Hepatocyte (in vitro differentiated cells): Measurements from ENCODE around the gene SOX10. TPM values are rescaled to one million over a fixed set of nuclear protein-coding genes. Genes with fewer than 3 reads are reported as not detected.

Experiments used
- DNase-seq: peaks from one replicate; pipeline ENCODE4 v3.0.0-alpha.2; 2016; ENCODE audit warnings: low spot score
- H2AFZ ChIP-seq: fragments of 200-600 bp; sonication (generic); 2 replicates; pipeline ENCODE4 v1.6.0; 2016; ENCODE audit warnings: antibody characterized with exemption, mild to moderate bottlenecking
- H3K27ac ChIP-seq: fragments of 200-600 bp; sonication (generic); 2 replicates; pipeline ENCODE4 v1.5.1; 2016; ENCODE audit warnings: mild to moderate bottlenecking
- H3K27me3 ChIP-seq: fragments of 200-600 bp; sonication (generic); 2 replicates; pipeline ENCODE4 v1.6.1; 2016
- H3K36me3 ChIP-seq: fragments of 200-600 bp; sonication (generic); replicated peaks from 2 replicates; pipeline ENCODE4 v1.5.1; 2016; ENCODE audit warnings: low read depth; ENCODE audit not compliant: insufficient read depth
- H3K4me1 ChIP-seq: fragments of 200-600 bp; sonication (generic); 2 replicates; pipeline ENCODE4 v1.5.1; 2016; ENCODE audit warnings: mild to moderate bottlenecking, moderate library complexity; ENCODE audit not compliant: insufficient read depth
- H3K4me2 ChIP-seq: fragments of 200-600 bp; sonication (generic); 2 replicates; pipeline ENCODE4 v1.6.0; 2016
- H3K4me3 ChIP-seq: fragments of 200-600 bp; sonication (generic); 2 replicates; pipeline ENCODE4 v1.5.1; 2016; ENCODE audit warnings: mild to moderate bottlenecking
- H3K79me2 ChIP-seq: fragments of 200-600 bp; sonication (generic); 2 replicates; pipeline ENCODE4 v1.6.0; 2017; ENCODE audit warnings: mild to moderate bottlenecking
- H3K9me2 ChIP-seq: fragments of 200-600 bp; sonication (generic); replicated peaks from 2 replicates; pipeline ENCODE4 v1.6.0; 2017; ENCODE audit warnings: mild to moderate bottlenecking; ENCODE audit not compliant: insufficient read depth
- H3K9me3 ChIP-seq: fragments of 200-600 bp; sonication (generic); 2 replicates; pipeline ENCODE4 v1.5.1; 2016; ENCODE audit warnings: low read depth, mild to moderate bottlenecking
- H4K20me1 ChIP-seq: fragments of 200-600 bp; sonication (generic); 2 replicates; pipeline ENCODE4 v1.6.0; 2016; ENCODE audit warnings: mild to moderate bottlenecking; ENCODE audit not compliant: insufficient read depth, poor library complexity, severe bottlenecking
- EZH2 ChIP-seq: fragments of 200-600 bp; sonication (generic); IDR thresholded peaks from 2 replicates; pipeline ENCODE4 v1.6.1; 2016; ENCODE audit warnings: antibody characterized with exemption, mild to moderate bottlenecking, borderline replicate concordance
- EZH2phosphoT487 ChIP-seq: fragments of 200-600 bp; sonication (generic); IDR thresholded peaks from one replicate; pipeline ENCODE4 v1.6.1; 2018; ENCODE audit warnings: antibody characterized with exemption, mild to moderate bottlenecking, low read depth, moderate library complexity; ENCODE audit not compliant: unreplicated experiment, severe bottlenecking
- WGBS: methylation state at CpG from one replicate; pipeline ENCODE4 v1.1.6; 2016; ENCODE audit warnings: low lambda C conversion rate; ENCODE audit errors: missing lambda C conversion rate; 5-methylcytosine and 5-hydroxymethylcytosine counted together
- polyA plus RNA-seq: library from polyadenylated mRNA; unstranded; fragments of >200 nt; fragmentation: Nextera tagmentation; extraction: Ambion mirVana; gene quantifications from 2 replicates; pipeline ENCODE4 v1.2.1, GENCODE V29; 2016
- total RNA-seq: library from RNA; depleted of rRNA; stranded (reverse); fragments of >200 nt; gene quantifications from 2 replicates; pipeline ENCODE4 v1.2.3, GENCODE V29; 2014
- TF ChIP-seq, protein P1 (sequence below): fragments of 200-600 bp; sonication (generic); IDR thresholded peaks from 2 replicates; pipeline ENCODE4 v1.5.1; 2016; ENCODE audit warnings: antibody characterized with exemption, mild to moderate bottlenecking; ENCODE audit not compliant: poor library complexity

SOX10 gene
- total and polyA plus RNA-seq, 2 experiments from 2014 or later, result not detected

GRCh38 chr22:37973271-37974170 lies 10.8 kb downstream of the SOX10 start:
- no peaks in the 10 kb centered on the region for H4K20me1 ChIP-seq
- no peaks in the 10 kb centered on the region for H3K79me2 ChIP-seq
- TF ChIP-seq EZH2, result no peak
- TF ChIP-seq EZH2phosphoT487, result no peak
- TF ChIP-seq, protein P1, sequence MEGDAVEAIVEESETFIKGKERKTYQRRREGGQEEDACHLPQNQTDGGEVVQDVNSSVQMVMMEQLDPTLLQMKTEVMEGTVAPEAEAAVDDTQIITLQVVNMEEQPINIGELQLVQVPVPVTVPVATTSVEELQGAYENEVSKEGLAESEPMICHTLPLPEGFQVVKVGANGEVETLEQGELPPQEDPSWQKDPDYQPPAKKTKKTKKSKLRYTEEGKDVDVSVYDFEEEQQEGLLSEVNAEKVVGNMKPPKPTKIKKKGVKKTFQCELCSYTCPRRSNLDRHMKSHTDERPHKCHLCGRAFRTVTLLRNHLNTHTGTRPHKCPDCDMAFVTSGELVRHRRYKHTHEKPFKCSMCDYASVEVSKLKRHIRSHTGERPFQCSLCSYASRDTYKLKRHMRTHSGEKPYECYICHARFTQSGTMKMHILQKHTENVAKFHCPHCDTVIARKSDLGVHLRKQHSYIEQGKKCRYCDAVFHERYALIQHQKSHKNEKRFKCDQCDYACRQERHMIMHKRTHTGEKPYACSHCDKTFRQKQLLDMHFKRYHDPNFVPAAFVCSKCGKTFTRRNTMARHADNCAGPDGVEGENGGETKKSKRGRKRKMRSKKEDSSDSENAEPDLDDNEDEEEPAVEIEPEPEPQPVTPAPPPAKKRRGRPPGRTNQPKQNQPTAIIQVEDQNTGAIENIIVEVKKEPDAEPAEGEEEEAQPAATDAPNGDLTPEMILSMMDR, result no peak
- H3K27ac ChIP-seq, result no peak overlapping the region
- no peak for DNase-seq
- no peak overlapping the region for H3K4me2 ChIP-seq
- no peaks in the 10 kb centered on the region for H3K9me3 ChIP-seq
- H3K4me1 ChIP-seq, result no peaks in the 10 kb centered on the region
- H2AFZ ChIP-seq, result no peak overlapping the region
- no peaks in the 10 kb centered on the region for H3K27me3 ChIP-seq
- H3K4me3 ChIP-seq, result no peak overlapping the region
- no peaks in the 10 kb centered on the region for H3K9me2 ChIP-seq
- no peaks in the 10 kb centered on the region for H3K36me3 ChIP-seq
- 95% methylated on average over 27 of the region's 33 CpGs for WGBS

- no peaks in the 10 kb centered on the region for H3K36me3 ChIP-seq
- H3K9me2 ChIP-seq, result no peaks in the 10 kb centered on the region
- no peaks in the 10 kb centered on the region for H3K4me1 ChIP-seq
- DNase-seq, result no peak
- H3K4me2 ChIP-seq, result no peak overlapping the region
- no peak overlapping the region for H3K4me3 ChIP-seq
- H3K79me2 ChIP-seq, result no peaks in the 10 kb centered on the region
- H4K20me1 ChIP-seq, result no peaks in the 10 kb centered on the region
- H3K27ac ChIP-seq, result no peak overlapping the region
- H3K9me3 ChIP-seq, result no peaks in the 10 kb centered on the region
- H2AFZ ChIP-seq, result no peak overlapping the region
- WGBS, result 80% methylated on average over 3 of the region's 3 CpGs
- H3K27me3 ChIP-seq, result no peaks in the 10 kb centered on the region
- TF ChIP-seq EZH2phosphoT487 (no peak), EZH2 (no peak)
- TF ChIP-seq, protein P1, result no peak
Observed at GRCh38 chr22:37972527-37972926, 11.8 kb downstream of the SOX10 start.

DNA sequence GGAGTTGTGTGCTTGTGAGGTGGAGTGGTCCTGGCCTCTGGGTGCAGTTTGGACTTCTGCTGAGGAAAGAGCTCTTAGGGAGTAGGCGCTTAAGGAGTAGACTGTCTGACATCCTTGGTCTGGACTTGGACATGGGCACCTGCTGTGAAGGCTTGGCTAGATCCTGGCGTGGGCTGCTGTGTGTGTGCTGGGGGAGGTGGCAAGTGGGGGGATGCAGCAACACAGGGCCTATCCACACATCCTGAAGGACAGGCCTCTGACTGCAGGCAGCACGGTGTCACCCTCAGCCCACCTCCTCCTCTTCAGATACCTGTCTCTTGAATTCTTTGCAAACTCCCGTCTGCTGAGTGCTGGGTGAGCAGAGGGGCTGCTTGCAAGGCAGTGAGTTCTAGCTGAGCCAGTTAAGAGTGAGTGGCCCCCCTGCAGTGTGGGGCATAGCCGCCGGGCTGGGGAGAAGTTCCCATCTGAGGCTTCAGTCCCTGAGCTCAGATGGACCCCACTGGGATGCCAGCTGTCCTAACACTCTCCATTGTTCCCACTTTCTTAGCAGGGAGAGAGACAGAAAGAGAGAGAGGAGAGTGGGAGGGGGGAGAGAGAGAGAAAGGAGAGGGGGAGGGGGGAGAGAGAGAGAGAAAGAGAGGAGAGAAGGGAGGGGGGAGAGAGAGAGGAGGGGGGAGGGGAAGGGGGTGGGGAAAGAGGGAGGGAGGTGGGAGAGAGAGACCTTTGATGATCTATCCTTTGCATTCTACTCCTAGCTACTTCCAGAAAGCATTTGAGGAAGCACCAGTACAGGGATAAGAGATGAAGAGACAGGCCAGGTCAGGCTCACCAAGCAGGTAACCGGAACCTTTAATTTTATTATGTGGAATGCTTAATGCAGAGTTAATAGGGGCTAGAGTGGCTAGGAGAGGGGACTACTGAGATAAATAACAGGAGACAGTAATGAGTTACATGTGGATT lies 12.6 kb downstream of the SOX10 start:
- DNase-seq, result no peak
- no peaks in the 10 kb centered on the region for H3K9me3 ChIP-seq
- H3K9me2 ChIP-seq, result no peaks in the 10 kb centered on the region
- H3K36me3 ChIP-seq, result no peaks in the 10 kb centered on the region
- H3K27ac ChIP-seq, result no peak overlapping the region
- H3K4me2 ChIP-seq, result no peak overlapping the region
- no peak overlapping the region for H2AFZ ChIP-seq
- H3K79me2 ChIP-seq, result no peaks in the 10 kb centered on the region
- no peaks in the 10 kb centered on the region for H3K27me3 ChIP-seq
- H3K4me1 ChIP-seq, result no peaks in the 10 kb centered on the region
- TF ChIP-seq, protein P1, result no peak
- TF ChIP-seq EZH2phosphoT487, result no peak
- no peak for TF ChIP-seq EZH2
- H3K4me3 ChIP-seq, result no peak overlapping the region
- no peaks in the 10 kb centered on the region for H4K20me1 ChIP-seq
- 57% methylated on average over 7 of the region's 7 CpGs for WGBS
